Astrocyte (in vitro differentiated cells and primary cell): ENCODE measurements around the gene NXNL1. TPM values are rescaled to one million over a fixed set of nuclear protein-coding genes. Genes with fewer than 3 reads are reported as not detected.

Experiments used
- DNase-seq: peaks from one replicate; pipeline ENCODE4 v3.0.0-alpha.2; 2010; ENCODE audit warnings: low read depth
- FAIRE-seq: peaks from 2 replicates; lab custom pipeline; 2011; peaks lifted over from hg19 to GRCh38; lab: Jason Lieb, UNC
- H2AFZ ChIP-seq: 2 replicates; pipeline ENCODE4 v1.6.0; 2012; ENCODE audit warnings: low read depth, low read length, inconsistent platforms
- H3K27ac ChIP-seq: 2 replicates; pipeline ENCODE4 v1.5.1; 2011; ENCODE audit warnings: low read depth, low read length, inconsistent platforms
- H3K27me3 ChIP-seq: 2 replicates; pipeline ENCODE4 v1.6.0; 2011; ENCODE audit warnings: low read length, inconsistent platforms; ENCODE audit not compliant: insufficient read depth
- H3K36me3 ChIP-seq: 2 replicates; pipeline ENCODE4 v1.5.1; 2011; ENCODE audit warnings: low read length, inconsistent platforms; ENCODE audit not compliant: insufficient read depth
- H3K4me1 ChIP-seq: 2 replicates; pipeline ENCODE4 v1.5.1; 2011; ENCODE audit warnings: low read length, inconsistent platforms; ENCODE audit not compliant: insufficient read depth
- H3K4me2 ChIP-seq: 2 replicates; pipeline ENCODE4 v1.6.0; 2012; ENCODE audit warnings: low read length, inconsistent platforms
- H3K4me3 ChIP-seq: 2 replicates; pipeline ENCODE4 v1.5.1; 2011; ENCODE audit warnings: low read depth, mild to moderate bottlenecking, low read length, inconsistent platforms; ENCODE audit not compliant: insufficient read depth
- H3K79me2 ChIP-seq: 2 replicates; pipeline ENCODE4 v1.6.0; 2012; ENCODE audit warnings: mild to moderate bottlenecking, low read length, inconsistent platforms; ENCODE audit not compliant: insufficient read depth
- H3K9ac ChIP-seq: 2 replicates; pipeline ENCODE4 v1.6.0; 2012; ENCODE audit warnings: mild to moderate bottlenecking, low read length, inconsistent platforms
- H3K9me3 ChIP-seq: 2 replicates; pipeline ENCODE4 v1.5.1; 2012; ENCODE audit warnings: low read depth, mild to moderate bottlenecking, low read length, inconsistent platforms; ENCODE audit not compliant: insufficient read depth
- H4K20me1 ChIP-seq: 2 replicates; pipeline ENCODE4 v1.6.0; 2012; ENCODE audit warnings: low read length, inconsistent platforms; ENCODE audit not compliant: insufficient read depth
- H3K27ac Mint-ChIP-seq: one replicate; pipeline ENCODE4 v1.8.0; 2021; ENCODE audit warnings: mild to moderate bottlenecking, mixed read lengths; ENCODE audit not compliant: unreplicated experiment
- H3K27me3 Mint-ChIP-seq: one replicate; pipeline ENCODE4 v1.8.0; 2021; ENCODE audit warnings: low read depth, mixed read lengths; ENCODE audit not compliant: unreplicated experiment
- H3K36me3 Mint-ChIP-seq: one replicate; pipeline ENCODE4 v1.8.0; 2021; ENCODE audit warnings: low read depth, mixed read lengths; ENCODE audit not compliant: unreplicated experiment
- H3K4me1 Mint-ChIP-seq: one replicate; pipeline ENCODE4 v1.8.0; 2021; ENCODE audit warnings: low read depth, mixed read lengths; ENCODE audit not compliant: unreplicated experiment
- H3K4me3 Mint-ChIP-seq: one replicate; pipeline ENCODE4 v1.8.0; 2021; ENCODE audit warnings: mild to moderate bottlenecking, moderate library complexity, mixed read lengths; ENCODE audit not compliant: unreplicated experiment
- H3K9me3 Mint-ChIP-seq: one replicate; pipeline ENCODE4 v1.8.0; 2021; ENCODE audit warnings: mild to moderate bottlenecking, mixed read lengths; ENCODE audit not compliant: unreplicated experiment
- CTCF ChIP-seq: IDR thresholded peaks from 2 replicates; pipeline ENCODE4 v1.5.1; 2011; ENCODE audit warnings: low read depth, mild to moderate bottlenecking, inconsistent platforms, low read length, moderate library complexity; ENCODE audit not compliant: insufficient read depth
- EZH2 ChIP-seq: IDR thresholded peaks from 2 replicates; pipeline ENCODE4 v1.6.1; 2012; ENCODE audit warnings: mild to moderate bottlenecking, low read length, inconsistent platforms; ENCODE audit not compliant: insufficient read depth
- total RNA-seq: library from RNA; stranded (reverse); gene quantifications from 2 replicates; pipeline ENCODE4 v1.2.1, GENCODE V29; 2021

The NXNL1 gene
- total RNA-seq, 1 donor from 2014 or later = not detected

GRCh38 chr19:17456127-17456526 is 4.6 kb downstream of the NXNL1 start:
- no peaks in the 10 kb centered on the region for H3K79me2 ChIP-seq
- TF ChIP-seq EZH2 = no peak
- no peak for TF ChIP-seq CTCF
- H3K4me1 ChIP-seq = no peaks in the 10 kb centered on the region
- H3K27ac Mint-ChIP-seq = no peak overlapping the region
- no peak overlapping the region for H3K9ac ChIP-seq
- no peak for DNase-seq
- H3K36me3 Mint-ChIP-seq = no peaks in the 10 kb centered on the region
- H3K4me3 Mint-ChIP-seq = no peak overlapping the region
- peaks cover 33% of the 10 kb centered on the region for H3K27me3 Mint-ChIP-seq
- no peaks in the 10 kb centered on the region for H3K36me3 ChIP-seq
- H3K4me3 ChIP-seq = no peak overlapping the region
- no peak overlapping the region for H3K27ac ChIP-seq
- H3K4me2 ChIP-seq = no peak overlapping the region
- H4K20me1 ChIP-seq = no peaks in the 10 kb centered on the region
- peaks cover 2% of the 10 kb centered on the region for H3K9me3 ChIP-seq
- H3K27me3 ChIP-seq = peaks cover 20% of the 10 kb centered on the region
- no peak for FAIRE-seq
- H2AFZ ChIP-seq = peak overlapping the region; percentile 47
- H3K4me1 Mint-ChIP-seq = no peaks in the 10 kb centered on the region
- H3K9me3 Mint-ChIP-seq = no peaks in the 10 kb centered on the region

GRCh38 chr19:17455308-17456123 is 5.2 kb downstream of the NXNL1 start:
- H3K4me3 ChIP-seq = no peak overlapping the region
- Mint-ChIP-seq H3K4me1 (no peaks in the 10 kb centered on the region), H3K4me3 (no peak overlapping the region), H3K36me3 (no peaks in the 10 kb centered on the region), H3K27ac (no peak overlapping the region), H3K27me3 (peaks cover 33% of the 10 kb centered on the region), H3K9me3 (no peaks in the 10 kb centered on the region)
- FAIRE-seq = no peak
- no peak for DNase-seq
- H3K79me2 ChIP-seq = no peaks in the 10 kb centered on the region
- H2AFZ ChIP-seq = peak overlapping the region; percentile 47
- H3K4me1 ChIP-seq = no peaks in the 10 kb centered on the region
- no peak overlapping the region for H3K27ac ChIP-seq
- no peaks in the 10 kb centered on the region for H4K20me1 ChIP-seq
- H3K9ac ChIP-seq = no peak overlapping the region
- no peaks in the 10 kb centered on the region for H3K36me3 ChIP-seq
- peaks cover 2% of the 10 kb centered on the region for H3K9me3 ChIP-seq
- peaks cover 20% of the 10 kb centered on the region for H3K27me3 ChIP-seq
- TF ChIP-seq EZH2 = no peak
- no peak for TF ChIP-seq CTCF
- H3K4me2 ChIP-seq = no peak overlapping the region

- DNase-seq (no peak), FAIRE-seq (no peak)
- H3K27ac ChIP-seq = no peak overlapping the region
- no peaks in the 10 kb centered on the region for H3K36me3 ChIP-seq
- H3K27ac Mint-ChIP-seq = no peak overlapping the region
- no peaks in the 10 kb centered on the region for H3K79me2 ChIP-seq
- H3K36me3 Mint-ChIP-seq = no peaks in the 10 kb centered on the region
- H3K4me1 Mint-ChIP-seq = no peaks in the 10 kb centered on the region
- no peak overlapping the region for H3K9ac ChIP-seq
- H3K4me2 ChIP-seq = no peak overlapping the region
- no peak for TF ChIP-seq CTCF
- peak; percentile 47 for TF ChIP-seq EZH2
- no peaks in the 10 kb centered on the region for H4K20me1 ChIP-seq
- peaks cover 23% of the 10 kb centered on the region for H3K27me3 ChIP-seq
- H3K9me3 Mint-ChIP-seq = no peaks in the 10 kb centered on the region
- H3K4me3 Mint-ChIP-seq = no peak overlapping the region
- peaks cover 39% of the 10 kb centered on the region for H3K27me3 Mint-ChIP-seq
- H3K4me1 ChIP-seq = no peaks in the 10 kb centered on the region
- H3K4me3 ChIP-seq = no peak overlapping the region
- no peak overlapping the region for H2AFZ ChIP-seq
- peaks cover 6% of the 10 kb centered on the region for H3K9me3 ChIP-seq
Observed at GRCh38 chr19:17454576-17455071, 6.1 kb downstream of the NXNL1 start.
